Neutrophil (primary cell): Measurements from ENCODE around the gene GPD2.

Experiments
- H3K27ac ChIP-seq: fragments of 200-600 bp; sonication (generic); 2 replicates; pipeline ENCODE4 v1.5.1; 2016; ENCODE audit warnings: mild to moderate bottlenecking, moderate library complexity
- H3K27me3 ChIP-seq: fragments of 200-600 bp; sonication (generic); 2 replicates; pipeline ENCODE4 v1.6.0; 2016; ENCODE audit warnings: mild to moderate bottlenecking
- H3K36me3 ChIP-seq: fragments of 200-600 bp; sonication (generic); 2 replicates; pipeline ENCODE4 v1.5.1; 2017
- H3K4me1 ChIP-seq, 2 experiments: fragments of 200-600 bp in 1 of 2; sonication (generic) in 1 of 2; 1 replicate in 1 of 2; 2 replicates in 1 of 2; pipeline versions ENCODE4 v1.5.1 to v1.6.1; 2013 to 2016; ENCODE audit warnings: low read depth in 1 of 2, low read length in 1 of 2, mild to moderate bottlenecking in 1 of 2, moderate library complexity in 1 of 2; ENCODE audit not compliant: control insufficient read depth in 1 of 2, insufficient read depth in 1 of 2
- H3K4me3 ChIP-seq, 2 experiments: fragments of 200-600 bp in 1 of 2; sonication (generic) in 1 of 2; 1 replicate in 1 of 2; 2 replicates in 1 of 2; pipeline ENCODE4 v1.5.1; 2013 to 2016; ENCODE audit warnings: low read depth in 1 of 2, low read length in 1 of 2, mild to moderate bottlenecking in 1 of 2, moderate library complexity in 1 of 2
- H3K9me3 ChIP-seq: fragments of 200-600 bp; sonication (generic); 2 replicates; pipeline ENCODE4 v1.5.1; 2016
- CTCF ChIP-seq: fragments of 200-600 bp; sonication (generic); IDR thresholded peaks from 2 replicates; pipeline ENCODE4 v1.5.1; 2016; ENCODE audit warnings: antibody characterized with exemption

Gene GPD2

GRCh38 chr2:156580501-156580900, 144.3 kb downstream of the GPD2 start:
- Histone ChIP-seq H3K4me3 (no peak overlapping the region), H3K4me1 (no peaks in the 10 kb centered on the region), H3K36me3 (peaks cover 81% of the 10 kb centered on the region), H3K27ac (no peak overlapping the region), H3K27me3 (no peaks in the 10 kb centered on the region), H3K9me3 (no peaks in the 10 kb centered on the region)
- no peak for TF ChIP-seq CTCF

- H3K27ac ChIP-seq, result no peak overlapping the region
- H3K27me3 ChIP-seq, result no peaks in the 10 kb centered on the region
- no peak for TF ChIP-seq CTCF
- no peaks in the 10 kb centered on the region for H3K9me3 ChIP-seq
- no peaks in the 10 kb centered on the region for H3K4me1 ChIP-seq
- peaks cover 74% of the 10 kb centered on the region for H3K36me3 ChIP-seq
- H3K4me3 ChIP-seq, result no peak overlapping the region
Measured at GRCh38 chr2:156581280-156581679, 145.1 kb downstream of the GPD2 start.

GRCh38 chr2:156585457-156585856, 149.3 kb downstream of the GPD2 start:
- Histone ChIP-seq H3K4me3 (no peak overlapping the region), H3K36me3 (peaks cover 49% of the 10 kb centered on the region), H3K9me3 (no peaks in the 10 kb centered on the region), H3K27me3 (no peaks in the 10 kb centered on the region), H3K27ac (no peak overlapping the region), H3K4me1 (no peaks in the 10 kb centered on the region)
- no peak for TF ChIP-seq CTCF

GRCh38 chr2:156586621-156587020, 150.4 kb downstream of the GPD2 start:
- Histone ChIP-seq H3K27me3 (no peaks in the 10 kb centered on the region), H3K4me1 (no peaks in the 10 kb centered on the region), H3K4me3 (no peak overlapping the region), H3K27ac (no peak overlapping the region), H3K36me3 (peaks cover 42% of the 10 kb centered on the region), H3K9me3 (no peaks in the 10 kb centered on the region)
- TF ChIP-seq CTCF, result no peak

- H3K4me3 ChIP-seq, result no peak overlapping the region
- H3K9me3 ChIP-seq, result no peaks in the 10 kb centered on the region
- TF ChIP-seq CTCF, result no peak
- H3K27me3 ChIP-seq, result no peaks in the 10 kb centered on the region
- H3K27ac ChIP-seq, result no peak overlapping the region
- peaks cover 22% of the 10 kb centered on the region for H3K36me3 ChIP-seq
- no peaks in the 10 kb centered on the region for H3K4me1 ChIP-seq
Measured at GRCh38 chr2:156589381-156590079, 153.4 kb downstream of the GPD2 start.
